Astrocyte of the hippocampus (primary cell): ENCODE results near the gene CHAC2.
"Not testable (repeated sequence)": the region's sequence is repeated elsewhere in the genome, so short reads cannot be mapped to it uniquely, and the experiment has no call there.

Source experiments
- DNase-seq: peaks from one replicate; pipeline ENCODE4 v3.0.0; 2011; ENCODE audit warnings: low read depth, low spot score

CHAC2 gene

DNA sequence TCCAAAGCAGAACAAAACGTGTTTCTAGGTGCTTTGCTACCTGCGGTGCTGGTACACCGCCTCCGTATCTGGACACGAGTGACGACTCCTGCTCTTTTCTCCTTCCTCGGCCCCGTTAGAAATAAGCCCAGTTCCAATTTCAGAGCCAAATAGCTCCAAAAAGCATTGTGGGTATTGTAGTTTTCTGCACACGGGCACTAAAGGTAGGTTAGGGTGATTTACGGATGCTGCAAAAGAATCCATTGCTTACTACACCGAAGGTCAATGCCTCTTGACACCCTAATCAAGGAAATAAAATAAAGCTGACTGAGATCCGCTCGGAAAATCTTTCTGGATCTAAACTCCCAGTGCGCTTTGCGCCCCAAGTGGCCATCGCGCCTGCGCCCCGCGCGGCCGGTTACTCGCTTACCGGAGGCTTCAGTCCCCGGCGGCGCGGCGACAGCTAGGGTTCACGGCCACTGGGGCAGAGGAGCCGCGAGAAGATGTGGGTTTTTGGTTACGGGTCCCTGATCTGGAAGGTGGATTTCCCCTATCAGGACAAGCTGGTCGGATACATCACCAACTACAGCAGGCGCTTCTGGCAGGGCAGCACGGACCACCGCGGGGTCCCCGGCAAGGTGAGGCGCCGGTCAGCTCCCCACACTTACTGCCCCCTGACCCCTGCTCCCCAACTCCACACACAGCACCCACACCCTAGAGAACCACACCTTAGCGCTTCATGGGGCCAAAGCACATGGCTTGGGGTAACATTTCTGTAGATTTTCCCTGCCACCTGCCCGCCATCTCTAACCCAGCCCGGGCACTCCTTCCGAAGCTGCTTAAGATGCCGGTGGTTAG, at the start of gene CHAC2:
CHAC2 (plus strand) TSS at position 400 of the 837 bp plus-strand sequence; CDS start at position 483, 83 bp downstream.
- DNase-seq = peak; percentile 94

DNA sequence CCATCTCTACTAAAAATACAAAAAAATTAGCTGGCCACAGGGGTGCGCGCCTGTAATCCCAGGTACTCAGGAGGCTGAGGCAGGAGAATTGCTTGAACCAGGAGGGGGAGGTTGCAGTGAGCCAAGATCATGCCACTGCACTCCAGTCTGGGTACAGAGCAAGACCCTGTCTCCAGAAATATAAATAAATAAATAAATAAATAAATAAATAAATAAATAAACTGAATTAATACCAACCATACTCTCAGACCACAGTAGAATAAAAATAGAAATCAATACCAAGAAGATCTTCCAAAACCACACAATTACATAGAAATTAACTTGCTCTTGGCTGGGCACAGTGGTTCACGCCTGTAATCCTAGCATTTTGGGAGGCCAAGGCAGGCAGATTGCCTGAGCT, 46.7 kb upstream of the CHAC2 start:
- not testable (repeated sequence) for DNase-seq

DNA sequence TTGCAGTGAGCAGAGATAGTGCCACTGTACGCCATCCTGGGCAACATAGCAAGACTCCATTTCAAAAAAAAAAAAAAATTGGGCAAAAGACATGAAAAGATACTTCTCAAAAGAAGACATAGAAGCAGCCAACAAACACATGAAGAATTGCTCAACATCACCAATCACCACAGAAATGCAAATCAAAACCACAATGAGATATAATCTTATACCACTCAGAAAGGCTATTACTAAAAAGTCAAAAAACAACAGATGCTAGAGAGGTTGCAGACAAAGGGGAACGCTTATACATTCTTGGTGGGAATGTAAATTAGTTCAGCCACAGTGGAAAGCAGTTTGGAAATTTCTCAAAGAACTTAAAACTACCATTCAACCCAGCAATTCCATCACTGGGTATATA, 43.1 kb upstream of the CHAC2 start:
- peak; percentile 60 for DNase-seq

DNA sequence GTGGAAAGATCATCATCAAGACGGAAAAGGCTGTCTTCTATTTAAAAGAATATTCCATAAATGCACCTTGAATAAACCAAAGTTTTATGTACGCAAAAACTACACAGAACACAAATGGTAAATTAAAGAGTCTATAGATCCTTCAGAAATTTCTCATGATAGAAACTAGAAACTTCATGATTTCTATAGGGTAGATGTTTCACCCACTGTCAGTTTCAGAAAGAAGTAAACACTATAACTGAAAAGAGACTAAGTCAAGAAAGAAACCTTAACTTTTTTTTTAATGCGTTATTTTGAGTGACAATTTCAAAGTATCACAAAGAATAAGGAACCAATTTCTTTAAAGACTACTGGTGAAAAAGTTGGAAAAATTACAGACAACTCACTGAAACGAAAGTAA, 41.9 kb upstream of the CHAC2 start:
- DNase-seq = no peak

DNA sequence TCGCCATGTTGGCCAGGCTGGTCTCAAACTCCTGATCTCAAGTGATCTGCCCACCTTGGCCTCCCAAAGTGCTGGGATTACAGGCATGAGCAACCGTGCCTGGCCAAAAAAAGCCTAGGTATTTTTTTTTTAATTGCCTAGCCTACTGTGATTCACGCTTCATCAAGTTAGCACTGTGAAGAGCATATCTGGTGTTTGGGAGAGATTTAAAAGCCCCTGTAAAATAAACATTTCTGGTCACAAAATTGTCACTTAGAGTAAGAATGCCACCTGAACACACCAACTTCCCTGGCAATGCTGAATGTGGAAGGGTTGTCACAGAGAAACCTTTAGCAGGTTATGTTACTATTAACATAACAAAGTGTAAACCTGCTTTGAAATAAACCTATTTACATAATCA, 39.7 kb upstream of the CHAC2 start:
- DNase-seq = no peak

DNA sequence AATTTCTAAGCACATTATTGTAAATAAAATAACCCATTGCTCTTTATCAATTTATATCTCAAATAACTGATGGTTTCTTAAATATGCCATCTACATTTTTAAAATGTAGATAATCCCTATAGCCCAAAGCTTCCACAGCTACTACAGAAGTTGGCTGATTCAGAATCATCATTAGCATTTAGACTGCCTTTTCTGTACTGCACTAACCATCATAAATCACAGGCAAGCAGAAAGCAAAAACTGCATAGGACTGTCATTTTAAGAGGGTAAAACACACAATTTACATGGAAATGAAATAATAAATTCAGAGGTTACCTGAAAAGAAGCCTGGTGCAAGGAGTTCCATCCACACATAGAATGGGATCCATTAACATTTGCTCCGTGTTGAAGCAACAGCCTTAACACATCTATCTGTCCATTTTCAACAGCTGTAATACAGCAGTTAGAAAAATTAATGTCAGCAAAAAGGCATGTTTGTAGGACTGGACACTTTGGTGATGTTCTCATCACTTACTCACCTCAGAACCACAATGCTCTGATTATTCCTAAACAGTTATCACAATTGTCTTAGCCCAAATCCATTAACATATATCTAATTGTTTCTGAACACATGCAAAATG, 38.4 kb upstream of the CHAC2 start:
- DNase-seq = no peak

DNA sequence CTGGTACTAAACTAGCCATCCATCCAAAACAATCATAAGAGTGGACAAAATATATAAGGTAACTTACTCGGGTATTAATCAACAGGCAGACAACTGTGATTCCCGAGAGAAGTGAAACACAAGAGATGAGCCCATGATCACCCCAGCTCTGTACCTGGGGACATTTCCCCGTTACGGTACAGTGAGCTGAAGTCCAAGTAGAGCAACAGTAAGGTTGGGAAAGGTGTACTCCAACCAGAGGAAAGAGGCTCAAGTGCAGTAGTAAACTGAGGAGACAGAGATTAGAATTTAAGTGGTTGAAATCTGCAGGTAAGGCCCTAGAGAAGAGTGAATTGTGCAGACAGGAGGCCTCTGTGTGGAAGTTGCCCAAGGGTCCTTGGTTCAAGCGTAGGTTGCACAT, 30.5 kb upstream of the CHAC2 start:
- DNase-seq = no peak

DNA sequence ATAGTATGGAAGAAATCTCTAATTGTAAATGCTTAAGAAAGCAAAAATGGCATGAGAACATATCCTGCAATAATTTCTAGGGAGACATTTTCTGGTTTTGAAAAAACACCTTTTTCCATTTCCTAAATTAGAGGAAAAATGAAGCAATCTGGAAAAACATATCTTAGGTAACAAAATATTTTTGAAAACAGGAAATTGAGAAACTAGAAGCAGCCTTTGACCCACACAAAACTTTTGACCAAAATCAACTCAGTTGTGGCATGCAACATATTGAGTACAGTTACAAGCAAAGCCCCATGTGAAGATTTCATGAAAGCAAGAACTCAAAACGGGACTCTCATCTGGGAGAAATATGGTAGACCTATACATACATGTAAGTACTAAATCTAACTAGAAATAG, 28.6 kb upstream of the CHAC2 start:
- no peak for DNase-seq

DNA sequence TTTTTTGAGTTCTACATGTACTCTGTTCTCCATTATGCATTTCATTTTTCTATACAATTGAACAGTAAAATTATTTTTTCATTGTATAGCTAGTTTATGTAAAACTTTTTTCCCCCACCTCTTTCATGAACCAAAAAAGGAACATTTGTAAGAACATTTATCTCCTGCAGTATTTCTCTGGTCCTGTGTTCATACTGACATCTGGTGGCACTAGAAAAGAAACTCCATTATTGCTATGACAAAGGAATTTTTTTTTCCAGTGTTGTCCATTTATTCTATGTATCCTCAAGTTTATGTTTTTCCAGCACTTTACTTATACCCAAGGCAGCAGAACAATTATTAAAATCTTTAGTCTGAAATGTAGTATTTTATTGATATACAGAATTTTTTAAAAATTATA, 27.4 kb upstream of the CHAC2 start:
- peak; percentile 57 for DNase-seq

DNA sequence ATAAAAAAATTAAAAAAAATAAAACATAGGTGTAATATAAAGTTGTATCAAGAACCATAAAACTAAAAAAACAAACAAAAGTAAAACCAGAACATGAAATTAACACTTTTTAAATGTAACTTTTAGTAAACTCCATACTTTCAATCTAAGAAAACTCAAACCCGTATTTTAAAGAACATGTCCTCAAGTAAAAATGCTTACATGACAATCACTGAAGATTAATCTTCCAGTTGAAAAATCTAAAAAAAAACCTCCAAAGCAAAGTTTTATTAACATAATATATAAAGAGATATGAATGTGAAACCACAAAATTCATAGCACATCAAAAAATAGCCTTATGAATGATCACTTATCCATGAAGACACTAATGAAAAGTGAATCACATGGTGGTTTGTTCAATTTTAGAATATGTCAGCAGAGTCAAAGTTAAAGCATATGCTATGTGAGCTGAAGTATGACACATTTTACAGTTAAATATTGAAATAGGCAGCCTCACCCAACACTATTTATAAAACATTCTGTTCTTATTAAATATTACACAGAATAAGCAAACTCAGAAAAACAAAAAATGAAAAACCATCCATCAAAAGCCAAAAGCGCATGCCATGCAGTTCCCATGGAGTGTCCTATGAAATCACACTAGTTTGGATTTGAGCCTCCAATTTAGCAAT, 23.1 kb upstream of the CHAC2 start:
- no peak for DNase-seq

DNA sequence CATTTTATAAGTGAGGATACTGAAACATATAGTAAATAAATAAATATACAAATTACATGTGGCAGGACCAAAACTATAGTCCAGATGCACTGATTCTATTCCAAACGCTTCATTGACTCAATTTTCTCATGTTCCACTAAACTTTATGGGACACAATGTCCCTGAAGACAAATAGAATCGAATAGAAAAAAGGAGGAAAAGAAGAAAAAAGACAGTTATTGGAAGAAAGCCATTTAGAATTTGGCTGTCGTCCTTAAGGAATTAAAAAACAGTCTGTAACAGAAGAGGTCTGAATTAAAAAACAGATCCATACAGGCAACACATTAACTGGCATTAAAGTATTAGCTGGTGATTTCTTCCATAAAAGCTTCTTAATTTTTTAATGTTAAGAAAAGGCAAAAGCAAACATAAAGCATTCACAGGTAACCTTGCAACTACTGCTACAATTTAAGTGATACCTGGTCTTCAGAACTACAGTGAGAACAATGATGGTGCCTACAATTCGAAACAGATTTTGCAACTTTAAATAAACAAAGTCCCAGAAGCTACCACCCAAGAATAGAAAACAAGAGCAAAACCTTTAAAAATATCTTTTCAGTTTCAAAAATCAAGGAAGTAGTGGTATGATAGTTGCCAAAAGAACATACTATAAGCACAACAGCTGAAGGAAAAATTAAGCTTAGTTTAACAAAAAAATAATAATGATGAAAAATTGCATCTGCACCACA, 17.4 kb upstream of the CHAC2 start:
- no peak for DNase-seq

DNA sequence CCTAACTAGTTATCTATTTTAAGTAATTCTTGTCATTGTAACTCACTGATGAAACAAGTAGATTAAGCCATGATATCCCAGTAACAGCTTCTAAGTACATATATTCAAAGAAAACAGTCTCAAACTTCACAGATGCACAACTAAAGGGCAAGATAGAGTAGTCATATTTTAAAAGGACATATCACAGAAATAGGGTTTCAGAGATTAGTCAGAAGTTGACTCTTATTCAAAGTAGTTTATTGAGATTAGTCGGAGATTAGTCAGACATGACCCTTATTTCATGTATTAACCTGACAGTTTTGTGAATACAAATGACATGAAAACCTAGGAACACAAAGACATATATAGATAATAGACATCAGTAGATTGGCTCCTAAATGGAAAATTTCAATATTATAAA, 15.9 kb upstream of the CHAC2 start:
- DNase-seq = peak; percentile 8

DNA sequence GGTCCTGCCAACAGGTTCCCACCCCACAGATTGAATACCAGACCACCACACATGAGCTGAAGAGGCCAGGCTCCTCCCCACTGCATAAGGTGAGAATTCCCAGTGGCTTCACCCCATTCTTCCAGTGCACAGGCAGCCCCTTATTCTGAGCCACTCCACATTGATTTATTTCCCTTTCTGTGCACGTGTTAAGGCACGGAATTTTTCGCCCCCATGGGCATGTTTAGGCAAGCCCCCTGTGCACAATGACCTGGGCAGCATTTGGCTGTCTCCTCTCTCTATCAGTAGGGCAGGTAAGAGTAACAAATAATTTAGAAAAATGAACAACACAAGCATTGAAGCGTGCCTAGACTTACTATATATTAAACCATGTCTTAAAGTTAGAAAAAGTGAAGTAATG, 15.2 kb upstream of the CHAC2 start:
- DNase-seq = no peak

DNA sequence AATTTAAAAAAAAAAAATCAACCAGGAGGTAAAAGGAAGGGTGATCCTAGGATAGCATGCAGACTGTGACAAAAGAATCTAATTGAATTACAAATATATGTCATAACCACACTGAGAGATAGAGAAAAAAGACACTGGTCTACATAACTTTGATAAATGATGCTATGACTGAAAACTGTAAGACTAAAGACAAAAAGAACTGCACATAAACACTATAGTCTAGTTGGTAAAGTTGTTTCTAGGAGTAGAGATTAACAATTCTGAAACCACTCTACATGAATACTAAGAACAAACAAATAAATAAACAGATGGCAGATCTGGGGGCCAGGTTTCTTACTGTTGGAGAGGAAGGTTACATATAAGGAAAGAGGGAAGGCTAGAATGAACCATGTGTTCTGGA, 14.6 kb upstream of the CHAC2 start:
- no peak for DNase-seq

DNA sequence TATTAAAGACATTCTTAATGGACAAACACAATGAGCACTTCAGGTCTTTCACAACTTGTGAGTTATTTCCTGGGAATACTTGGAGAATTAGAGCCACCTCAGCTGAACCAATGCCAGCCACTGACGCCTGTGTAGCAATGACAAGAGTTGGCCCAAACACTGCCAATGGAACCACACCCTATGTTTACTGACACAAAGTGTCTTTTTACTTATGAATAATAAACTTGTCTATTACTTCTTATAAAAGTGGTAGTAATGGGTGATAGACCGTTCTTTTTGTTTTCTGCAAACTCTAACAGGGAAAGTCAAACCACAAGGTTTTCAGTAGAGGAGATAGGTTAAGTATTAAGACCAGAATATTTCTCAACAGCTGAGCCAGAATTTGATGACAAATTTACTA, 12.5 kb upstream of the CHAC2 start:
- no peak for DNase-seq

DNA sequence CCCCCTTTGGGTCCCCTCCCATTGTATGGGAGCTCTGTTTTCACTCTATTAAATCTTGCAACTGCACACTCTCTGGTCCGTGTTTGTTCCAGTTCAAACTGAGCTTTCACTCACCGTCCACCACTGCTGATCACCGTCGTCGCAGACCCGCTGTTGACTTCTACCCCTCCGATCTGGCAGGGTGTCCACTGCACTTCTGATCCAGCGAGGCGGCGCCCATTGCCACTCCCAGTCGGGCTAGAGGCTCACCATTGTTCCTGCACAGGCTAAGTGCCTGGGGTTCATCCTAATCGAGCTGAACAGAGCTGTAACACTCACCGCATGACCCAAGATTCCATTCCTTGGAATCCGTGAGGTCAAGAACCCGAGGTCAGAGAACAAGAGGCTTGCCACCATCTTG, 11.0 kb upstream of the CHAC2 start:
- DNase-seq = no peak

DNA sequence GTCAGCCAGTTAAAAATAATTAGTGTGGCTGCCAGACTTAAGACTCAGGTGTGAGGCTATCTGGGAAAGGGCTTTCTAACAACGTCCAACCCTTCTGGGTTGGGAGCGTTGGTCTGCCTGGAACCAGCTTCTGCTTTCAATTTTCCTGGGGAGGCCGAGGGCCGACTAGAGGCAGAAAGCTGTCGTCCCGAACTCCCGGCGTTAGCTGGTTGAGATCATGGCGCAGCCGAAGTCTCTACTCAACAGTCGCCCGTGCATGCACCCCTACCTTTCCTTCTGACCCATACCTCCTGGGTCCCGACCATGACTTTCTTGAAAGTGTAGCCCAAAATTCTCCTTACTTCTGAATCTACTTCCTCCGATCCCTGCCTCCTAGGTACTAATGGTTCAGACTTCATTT, 10.4 kb upstream of the CHAC2 start:
- DNase-seq = not testable (repeated sequence)

DNA sequence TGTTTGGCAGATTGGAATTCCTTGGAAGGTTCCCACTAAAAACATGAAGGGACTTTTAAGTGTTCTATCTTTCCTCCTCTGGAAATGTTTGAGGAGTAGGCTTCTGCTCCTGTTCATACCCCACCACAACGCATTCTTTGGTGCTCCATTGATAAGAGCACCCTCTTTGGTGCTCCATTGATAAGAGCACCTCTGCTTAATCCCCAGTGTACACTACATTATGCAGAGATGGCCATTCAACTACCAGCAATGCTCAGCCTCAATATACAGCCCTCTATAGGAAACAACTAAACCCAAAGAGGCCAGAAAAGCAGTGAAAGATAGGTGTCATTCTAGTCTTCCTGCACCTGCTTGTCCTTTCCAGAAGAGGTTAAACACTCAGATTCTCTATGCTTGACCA, 1.8 kb upstream of the CHAC2 start:
- DNase-seq = no peak

DNA sequence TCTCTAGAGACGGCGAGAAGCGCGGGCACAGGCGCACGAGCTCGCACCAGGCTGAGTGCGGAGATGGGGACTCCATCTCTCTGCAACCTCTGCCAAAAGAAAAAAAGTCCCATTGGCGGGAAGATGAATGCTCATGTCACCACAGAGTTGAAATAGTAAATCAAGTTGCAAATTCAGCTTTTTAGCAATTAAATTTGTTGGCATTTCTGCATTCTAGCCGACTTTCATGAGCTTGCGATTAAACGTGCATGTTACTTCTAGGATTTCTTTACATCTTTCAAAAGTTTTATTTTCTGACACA, 588 bp downstream of the CHAC2 start:
- DNase-seq = no peak

DNA sequence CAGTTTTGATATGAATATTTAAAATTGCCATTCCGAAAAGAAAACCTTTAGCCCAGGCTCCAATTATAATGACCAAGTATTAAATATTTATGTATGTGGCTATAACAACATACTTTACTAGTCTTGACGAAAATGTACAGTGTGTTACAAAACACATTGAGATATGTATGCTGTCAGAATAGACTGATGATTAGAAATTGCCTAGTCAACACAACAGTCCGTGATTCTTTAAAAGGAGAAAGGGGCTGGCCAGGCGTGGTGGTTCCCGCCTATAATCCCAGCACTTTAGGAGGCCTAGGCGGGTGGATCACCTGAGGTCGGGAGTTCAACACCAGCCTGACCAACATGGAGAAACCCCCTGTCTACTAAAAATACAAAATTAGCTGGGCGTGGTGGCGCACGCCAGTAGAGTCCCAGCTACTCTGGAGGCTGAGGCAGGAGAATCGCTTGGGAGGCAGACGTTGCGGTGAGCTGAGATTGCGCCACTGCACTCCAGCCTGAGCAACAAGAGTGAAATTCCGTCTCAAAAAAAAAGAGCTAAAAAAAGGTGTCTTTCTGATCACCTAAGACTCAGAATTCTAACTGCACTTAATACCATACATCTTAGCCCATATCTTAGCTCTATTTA, 1.8 kb downstream of the CHAC2 start:
- no peak for DNase-seq

DNA sequence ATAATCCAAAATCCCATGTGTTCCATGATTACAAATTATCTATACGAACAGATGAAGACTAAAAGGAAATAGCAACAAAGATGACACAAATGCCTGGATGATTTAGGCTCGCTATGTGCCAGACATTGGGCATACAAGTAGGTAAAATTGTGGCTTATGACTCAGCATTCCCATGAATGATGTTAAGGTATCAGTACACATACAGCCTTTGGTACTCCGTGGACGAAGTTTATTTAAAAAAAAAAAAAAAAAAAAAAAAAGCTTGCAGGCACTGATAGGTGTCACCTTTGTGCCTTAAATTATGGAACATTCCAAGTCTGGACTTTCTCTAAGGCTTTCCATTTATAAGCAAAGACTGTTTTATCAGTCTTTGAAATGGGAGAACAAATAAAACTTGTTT, 2.7 kb downstream of the CHAC2 start:
- peak; percentile 22 for DNase-seq

DNA sequence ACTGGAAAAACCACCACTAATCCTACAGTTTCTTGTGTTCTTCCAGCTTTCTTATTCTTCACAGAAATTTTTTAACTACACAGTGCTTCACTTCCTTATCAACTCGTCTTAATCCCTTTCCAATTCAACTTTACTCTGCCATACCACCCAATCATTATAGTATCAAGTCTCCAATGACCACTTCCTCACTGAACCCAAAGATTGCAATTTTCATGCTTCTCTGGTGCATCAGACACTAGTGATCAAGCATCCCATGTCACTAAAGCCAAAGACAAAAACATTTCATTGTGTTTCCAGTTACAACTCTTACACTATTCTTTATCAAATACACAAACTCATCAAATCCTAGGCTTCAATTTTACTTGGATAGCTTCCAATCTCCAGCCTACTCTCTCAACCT, 9.5 kb downstream of the CHAC2 start:
- DNase-seq = no peak
